OCI-LY7 (cell line): ENCODE measurements around the gene MAPKAPK3. TPM values are rescaled to one million over a fixed set of nuclear protein-coding genes. Genes with fewer than 3 reads are reported as not detected.

Source experiments
- BruUV-seq: library from RNA; stranded (reverse); fragments of 400-500 nt; replicated peaks from 2 replicates; lab custom pipeline; 2021; lab: Mats Ljungman, UMichigan
- CTCF ChIA-PET: fragments of 300-600 bp; sonication (Branson Sonifier 250); formaldehyde crosslinking; loops from one replicate; lab custom pipeline; 2022; ENCODE audit warnings: antibody characterized with exemption; ENCODE audit not compliant: unreplicated experiment; lab: Charles Lee
- POLR2A ChIA-PET: fragments of 300-600 bp; sonication (Branson Sonifier 250); formaldehyde crosslinking; loops from one replicate; lab custom pipeline; 2022; ENCODE audit warnings: antibody characterized with exemption; lab: Charles Lee
- DNase-seq: peaks from one replicate; pipeline ENCODE4 v3.0.0-alpha.2; 2015; ENCODE audit warnings: low spot score
- H2AFZ ChIP-seq: fragments of 200-600 bp; sonication (generic), shearing (Covaris generic); 2 replicates; pipeline ENCODE4 v1.6.1; 2014; ENCODE audit warnings: mild to moderate bottlenecking, antibody characterized with exemption, low read length, moderate library complexity
- H3K27ac ChIP-seq: fragments of 200-600 bp; sonication (generic); 2 replicates; pipeline ENCODE4 v1.5.1; 2014; ENCODE audit warnings: mixed run types, low read depth, mild to moderate bottlenecking, moderate library complexity, low read length, inconsistent platforms; ENCODE audit not compliant: poor library complexity, severe bottlenecking
- H3K36me3 ChIP-seq: fragments of 200-600 bp; sonication (generic); 2 replicates; pipeline ENCODE4 v1.6.1; 2014; ENCODE audit warnings: mild to moderate bottlenecking, antibody characterized with exemption, low read length, moderate library complexity, mixed read lengths; ENCODE audit not compliant: insufficient read depth
- H3K4me1 ChIP-seq: fragments of 200-600 bp; sonication (generic); 2 replicates; pipeline ENCODE4 v1.5.1; 2014; ENCODE audit warnings: mild to moderate bottlenecking, low read length; ENCODE audit not compliant: insufficient read depth, poor library complexity, severe bottlenecking
- H3K4me2 ChIP-seq: fragments of 200-600 bp; sonication (generic); 2 replicates; pipeline ENCODE4 v1.6.1; 2014; ENCODE audit warnings: mild to moderate bottlenecking, low read length
- H3K4me3 ChIP-seq: fragments of 200-600 bp; sonication (generic); 2 replicates; pipeline ENCODE4 v1.5.1; 2014; ENCODE audit warnings: mild to moderate bottlenecking, low read depth, low read length; ENCODE audit not compliant: poor library complexity, severe bottlenecking
- H3K79me2 ChIP-seq: fragments of 200-600 bp; sonication (generic); 2 replicates; pipeline ENCODE4 v1.6.1; 2016; ENCODE audit warnings: low read depth, mild to moderate bottlenecking, low read length, moderate library complexity, mixed read lengths; ENCODE audit not compliant: insufficient read depth
- H3K9me2 ChIP-seq: fragments of 200-600 bp; sonication (generic); 2 replicates; pipeline ENCODE4 v1.6.1; 2016; ENCODE audit warnings: mild to moderate bottlenecking, low read length, mixed read lengths; ENCODE audit not compliant: insufficient read depth
- H3K9me3 ChIP-seq: fragments of 200-600 bp; sonication (generic); 2 replicates; pipeline ENCODE4 v1.6.1; 2014; ENCODE audit warnings: mild to moderate bottlenecking, mixed run types, low read length, mixed read lengths
- H4K20me1 ChIP-seq: fragments of 200-600 bp; sonication (generic); 2 replicates; pipeline ENCODE4 v1.6.1; 2014; ENCODE audit warnings: mild to moderate bottlenecking, antibody characterized with exemption, low read length, moderate library complexity, mixed read lengths; ENCODE audit not compliant: insufficient read depth
- CTCF ChIP-seq: fragments of 200-600 bp; sonication (generic); conservative IDR thresholded peaks from 2 replicates; pipeline ENCODE4 v1.5.1; 2014; ENCODE audit warnings: mild to moderate bottlenecking, antibody characterized with exemption, low read length, moderate library complexity, mixed read lengths
- EZH2phosphoT487 ChIP-seq: fragments of 200-600 bp; sonication (generic); IDR thresholded peaks from 2 replicates; pipeline ENCODE4 v1.6.1; 2018; ENCODE audit warnings: low read depth, borderline replicate concordance, mild to moderate bottlenecking, mixed run types, antibody characterized with exemption, low read length, moderate library complexity, mixed read lengths
- intact Hi-C: fragments of 100-400 bp; cut with micrococcal nuclease; formaldehyde crosslinking; loops from one replicate; pipeline ENCODE4 v1.10.0; 2022; ENCODE audit not compliant: unreplicated experiment
- total RNA-seq, 2 experiments: library from RNA; depleted of rRNA in 1 of 2; stranded (reverse); fragments of >200 nt in 1 of 2; shearing (Covaris generic) in 1 of 2; gene quantifications; 2 replicates each; pipeline ENCODE4 v1.2.3, GENCODE V29; 2014 to 2022

MAPKAPK3 gene
- total RNA-seq, 2 experiments from 2014 or later, result 17.5 to 25.2 TPM

- ChIA-PET CTCF (no interaction called here), POLR2A (interaction anchor here (0.6 kb wide), 1 partner anchor 1203 kb away, joined by 3 read pairs; no protein-coding TSS in a partner anchor)
- Histone ChIP-seq H3K27ac (no peak overlapping the region), H3K79me2 (no peaks in the 10 kb centered on the region), H3K9me2 (no peaks in the 10 kb centered on the region), H3K9me3 (no peaks in the 10 kb centered on the region), H3K4me2 (no peak overlapping the region), H4K20me1 (no peaks in the 10 kb centered on the region), H3K4me3 (no peak overlapping the region), H2AFZ (no peak overlapping the region), H3K36me3 (no peaks in the 10 kb centered on the region), H3K4me1 (no peaks in the 10 kb centered on the region)
- no peak for DNase-seq
- BruUV-seq, result no TSS peak
- TF ChIP-seq CTCF (no peak), EZH2phosphoT487 (no peak)
- intact Hi-C loops, result no loop called here
Measured at GRCh38 chr3:50666837-50667236, 49.9 kb downstream of the MAPKAPK3 start.

GRCh38 chr3:50671331-50671730 is 54.4 kb downstream of the MAPKAPK3 start:
- POLR2A ChIA-PET, result no interaction called here

More at GRCh38 chr3:50671331-50671730, 54.4 kb downstream of the MAPKAPK3 start:
- H3K79me2 ChIP-seq, result no peaks in the 10 kb centered on the region
- H3K27ac ChIP-seq, result no peak overlapping the region
- H3K4me3 ChIP-seq, result no peak overlapping the region
- intact Hi-C loops, result no loop called here
- TF ChIP-seq EZH2phosphoT487 (no peak), CTCF (no peak)
- no peak overlapping the region for H2AFZ ChIP-seq
- CTCF ChIA-PET, result no interaction called here
- no peaks in the 10 kb centered on the region for H3K9me3 ChIP-seq
- no peaks in the 10 kb centered on the region for H4K20me1 ChIP-seq
- H3K4me1 ChIP-seq, result no peaks in the 10 kb centered on the region
- H3K4me2 ChIP-seq, result no peak overlapping the region
- H3K9me2 ChIP-seq, result no peaks in the 10 kb centered on the region
- BruUV-seq, result no TSS peak
- H3K36me3 ChIP-seq, result no peaks in the 10 kb centered on the region
- no peak for DNase-seq
